ENCODE results near the gene UBE2H. TPM values are rescaled to one million over a fixed set of nuclear protein-coding genes. Genes with fewer than 3 reads are reported as not detected.

The UBE2H gene
- total RNA-seq, 4 donors from 2014 or later, result 89.3 to 95.8 (median 90.9) TPM

- TF ChIP-seq, protein P1, sequence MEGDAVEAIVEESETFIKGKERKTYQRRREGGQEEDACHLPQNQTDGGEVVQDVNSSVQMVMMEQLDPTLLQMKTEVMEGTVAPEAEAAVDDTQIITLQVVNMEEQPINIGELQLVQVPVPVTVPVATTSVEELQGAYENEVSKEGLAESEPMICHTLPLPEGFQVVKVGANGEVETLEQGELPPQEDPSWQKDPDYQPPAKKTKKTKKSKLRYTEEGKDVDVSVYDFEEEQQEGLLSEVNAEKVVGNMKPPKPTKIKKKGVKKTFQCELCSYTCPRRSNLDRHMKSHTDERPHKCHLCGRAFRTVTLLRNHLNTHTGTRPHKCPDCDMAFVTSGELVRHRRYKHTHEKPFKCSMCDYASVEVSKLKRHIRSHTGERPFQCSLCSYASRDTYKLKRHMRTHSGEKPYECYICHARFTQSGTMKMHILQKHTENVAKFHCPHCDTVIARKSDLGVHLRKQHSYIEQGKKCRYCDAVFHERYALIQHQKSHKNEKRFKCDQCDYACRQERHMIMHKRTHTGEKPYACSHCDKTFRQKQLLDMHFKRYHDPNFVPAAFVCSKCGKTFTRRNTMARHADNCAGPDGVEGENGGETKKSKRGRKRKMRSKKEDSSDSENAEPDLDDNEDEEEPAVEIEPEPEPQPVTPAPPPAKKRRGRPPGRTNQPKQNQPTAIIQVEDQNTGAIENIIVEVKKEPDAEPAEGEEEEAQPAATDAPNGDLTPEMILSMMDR (IDR thresholded peaks at IDR 0.05; ENCODE audit: low read depth), result no peak
Measured at GRCh38 chr7:129896568-129897382, 56.0 kb downstream of the UBE2H start.

DNA sequence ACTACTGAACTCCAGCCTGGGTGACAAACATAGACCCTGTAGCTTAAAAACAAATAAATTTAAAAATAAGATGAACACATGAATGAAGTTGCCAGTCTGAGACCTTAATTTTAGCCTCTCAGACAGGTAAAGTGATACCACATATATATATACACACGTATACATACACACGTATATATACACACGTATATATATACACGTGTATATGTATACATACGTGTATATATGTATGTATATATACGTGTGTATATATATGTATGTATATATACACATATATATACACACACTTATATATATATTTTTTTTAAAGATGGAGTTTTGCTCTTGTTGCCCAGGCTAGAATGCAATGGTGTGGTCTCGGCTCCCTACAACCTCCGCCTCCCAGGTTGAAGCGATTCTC is 62.7 kb downstream of the UBE2H start:
- TF ChIP-seq, protein P1 (IDR thresholded peaks at IDR 0.05; ENCODE audit: low read depth), result no peak

GRCh38 chr7:129889133-129889844 is 63.5 kb downstream of the UBE2H start:
- TF ChIP-seq, protein P1 (IDR thresholded peaks at IDR 0.05; ENCODE audit: low read depth), result no peak

- TF ChIP-seq, protein P1 (IDR thresholded peaks at IDR 0.05; ENCODE audit: low read depth), result no peak
Measured at GRCh38 chr7:129887865-129888264, 64.9 kb downstream of the UBE2H start.

GRCh38 chr7:129886818-129887186 is 66.0 kb downstream of the UBE2H start:
- TF ChIP-seq, protein P1 (IDR thresholded peaks at IDR 0.05; ENCODE audit: low read depth), result no peak

- TF ChIP-seq, protein P1 (IDR thresholded peaks at IDR 0.05; ENCODE audit: low read depth), result no peak
Measured at GRCh38 chr7:129886167-129886817, 66.5 kb downstream of the UBE2H start.

DNA sequence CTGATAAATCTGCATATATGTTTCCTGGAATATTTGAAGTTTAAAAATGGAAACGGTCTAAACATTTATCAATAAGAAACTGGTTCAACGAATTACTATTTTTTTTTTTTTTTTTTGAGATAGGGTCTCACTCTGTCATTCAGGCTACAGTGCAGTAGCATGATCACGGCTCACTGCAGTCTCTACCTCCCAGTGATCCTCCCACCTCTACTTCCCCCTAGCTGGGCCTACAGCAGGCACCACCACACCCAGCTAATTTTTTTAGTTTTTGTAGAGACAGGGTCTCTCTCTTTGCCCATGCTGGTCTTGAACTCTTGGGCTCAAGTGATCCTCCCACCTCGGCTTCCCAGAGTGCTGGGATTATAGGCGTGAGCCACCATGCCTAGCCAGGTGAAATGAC is 68.3 kb downstream of the UBE2H start:
- TF ChIP-seq, protein P1 (IDR thresholded peaks at IDR 0.05; ENCODE audit: low read depth), result no peak
